GM12878 (cell line): ENCODE data around the gene LEKR1. TPM values are rescaled to one million over a fixed set of nuclear protein-coding genes. Genes with fewer than 3 reads are reported as not detected.

Experiments used
- ATAC-seq: fragments of 200-7000 bp; cut with Tn5 transposase; 3 replicates; pipeline ENCODE4 v1.9.1; 2020; ENCODE audit warnings: mild to moderate bottlenecking, moderate library complexity
- BruUV-seq: library from RNA; stranded (reverse); fragments of 400-500 nt; replicated peaks from 2 replicates; lab custom pipeline; 2021; lab: Mats Ljungman, UMichigan
- CTCF ChIA-PET: fragments of 300-600 bp; sonication (Branson Sonifier 250); formaldehyde crosslinking; extraction: SDS; loops from one replicate; lab custom pipeline; 2021; ENCODE audit warnings: inconsistent platforms; lab: Yijun Ruan, JAX
- POLR2A ChIA-PET: fragments of 350-600 bp; formaldehyde crosslinking; extraction: SDS; loops from one replicate; lab custom pipeline; 2021; ENCODE audit warnings: inconsistent platforms; lab: Charles Lee
- RAD21 ChIA-PET: fragments of 300-600 bp; sonication (Branson Sonifier 250); formaldehyde crosslinking; loops from one replicate; lab custom pipeline; 2023; ENCODE audit warnings: antibody characterized with exemption; ENCODE audit not compliant: unreplicated experiment; lab: Charles Lee
- SMC1A ChIA-PET: fragments of 300-600 bp; sonication (Branson Sonifier 250); formaldehyde crosslinking; loops from one replicate; lab custom pipeline; 2023; ENCODE audit not compliant: unreplicated experiment, uncharacterized antibody; lab: Charles Lee
- DNase-seq: peaks from one replicate; pipeline ENCODE4 v3.0.0-alpha.2; 2011; ENCODE audit warnings: low read depth, low spot score
- FAIRE-seq: peaks from 3 replicates; lab custom pipeline; 2011; peaks lifted over from hg19 to GRCh38; lab: Jason Lieb, UNC
- H2AFZ ChIP-seq: 2 replicates; pipeline ENCODE4 v1.6.0; 2011; ENCODE audit warnings: low read depth, low read length, control low read depth; ENCODE audit not compliant: control insufficient read depth
- H3K27ac ChIP-seq: 2 replicates; pipeline ENCODE4 v1.5.1; 2011; ENCODE audit warnings: control low read depth; ENCODE audit not compliant: control insufficient read depth, insufficient read depth
- H3K27me3 ChIP-seq, 2 experiments: replicated peaks in 1 of 2; 2 replicates each; pipeline versions ENCODE4 v1.6.0 to v1.6.1; 2011; ENCODE audit warnings: low read length in 1 of 2; ENCODE audit not compliant: control insufficient read depth in 2 of 2, insufficient read depth in 2 of 2
- H3K36me3 ChIP-seq, 2 experiments: 2 replicates each; pipeline ENCODE4 v1.5.1; 2011; ENCODE audit warnings: low read length in 1 of 2; ENCODE audit not compliant: control insufficient read depth in 2 of 2, insufficient read depth in 2 of 2
- H3K4me1 ChIP-seq: 2 replicates; pipeline ENCODE4 v1.6.1; 2011; ENCODE audit warnings: mild to moderate bottlenecking, low read length, moderate library complexity, mixed read lengths; ENCODE audit not compliant: control insufficient read depth, insufficient read depth
- H3K4me2 ChIP-seq: 2 replicates; pipeline ENCODE4 v1.6.0; 2011; ENCODE audit warnings: control low read depth; ENCODE audit not compliant: control insufficient read depth, insufficient read depth
- H3K4me3 ChIP-seq: fragments of 200-600 bp; sonication (generic); 2 replicates; pipeline ENCODE4 v1.5.1; 2016
- H3K79me2 ChIP-seq: 2 replicates; pipeline ENCODE4 v1.6.0; 2011; ENCODE audit warnings: low read length; ENCODE audit not compliant: control insufficient read depth, insufficient read depth
- H3K9ac ChIP-seq: 2 replicates; pipeline ENCODE4 v1.8.0; 2011; ENCODE audit warnings: low read length, control low read depth, mixed read lengths; ENCODE audit not compliant: control insufficient read depth, insufficient read depth
- H3K9me3 ChIP-seq: replicated peaks from 3 replicates; pipeline ENCODE4 v1.5.1; 2011; ENCODE audit warnings: mild to moderate bottlenecking, low read length; ENCODE audit not compliant: control insufficient read depth, insufficient read depth
- H4K20me1 ChIP-seq: 2 replicates; pipeline ENCODE4 v1.6.0; 2011; ENCODE audit not compliant: control insufficient read depth, insufficient read depth
- BHLHE40 ChIP-seq, 2 experiments: fragments of 450-650 bp in 1 of 2; IDR thresholded peaks; 2 replicates each; pipeline ENCODE4 v1.6.1; 2011 to 2017; ENCODE audit warnings: low read depth in 2 of 2, borderline replicate concordance in 1 of 2, improper control_type of control experiment in 1 of 2, low read length in 1 of 2, mild to moderate bottlenecking in 1 of 2
- BMI1 ChIP-seq: fragments of 450-650 bp; IDR thresholded peaks from 2 replicates; pipeline ENCODE4 v1.6.1; 2016; ENCODE audit warnings: mild to moderate bottlenecking, moderate library complexity, borderline replicate concordance
- E4F1 ChIP-seq: fragments of 450-650 bp; IDR thresholded peaks from 2 replicates; pipeline ENCODE4 v1.6.1; 2018; ENCODE audit warnings: borderline replicate concordance, mild to moderate bottlenecking; ENCODE audit not compliant: partially characterized antibody
- ESRRA ChIP-seq: IDR thresholded peaks from 2 replicates; pipeline ENCODE4 v1.6.1; 2012; ENCODE audit warnings: mild to moderate bottlenecking, low read length, improper control_type of control experiment
- KDM1A ChIP-seq: fragments of 200-600 bp; sonication (generic); IDR thresholded peaks from 2 replicates; pipeline ENCODE4 v1.6.1; 2016; ENCODE audit warnings: borderline replicate concordance
- NBN ChIP-seq: fragments of 450-650 bp; IDR thresholded peaks from 2 replicates; pipeline ENCODE4 v1.6.1; 2016
- NFYB ChIP-seq: IDR thresholded peaks from 2 replicates; pipeline ENCODE4 v1.6.1; 2011; ENCODE audit warnings: low read depth, mild to moderate bottlenecking, low read length, improper control_type of control experiment, moderate library complexity; ENCODE audit not compliant: insufficient read depth
- POLR2A ChIP-seq: IDR thresholded peaks from 2 replicates; pipeline ENCODE4 v1.6.1; 2011; ENCODE audit warnings: low read depth, mild to moderate bottlenecking, low read length
- RAD51 ChIP-seq: fragments of 450-650 bp; IDR thresholded peaks from 2 replicates; pipeline ENCODE4 v1.6.1; 2016; ENCODE audit warnings: moderate library complexity, mild to moderate bottlenecking, inconsistent platforms
- SKIL ChIP-seq: fragments of 450-650 bp; IDR thresholded peaks from 2 replicates; pipeline ENCODE4 v1.6.1; 2017; ENCODE audit warnings: mild to moderate bottlenecking, low read depth, inconsistent platforms; ENCODE audit not compliant: poor library complexity, severe bottlenecking
- TAF1 ChIP-seq: IDR thresholded peaks from 2 replicates; pipeline ENCODE4 v1.6.1; 2011; ENCODE audit warnings: mild to moderate bottlenecking, low read depth, low read length, borderline replicate concordance
- TBL1XR1 ChIP-seq: IDR thresholded peaks from 2 replicates; pipeline ENCODE4 v1.6.1; 2012; ENCODE audit warnings: low read depth, low read length, improper control_type of control experiment
- ZBED1 ChIP-seq: IDR thresholded peaks from 2 replicates; pipeline ENCODE4 v1.6.1; 2016; ENCODE audit warnings: borderline replicate concordance
- ZBTB4 ChIP-seq: fragments of 450-650 bp; formaldehyde crosslinking; IDR thresholded peaks from 2 replicates; pipeline ENCODE4 v1.4.0; 2022; ENCODE audit warnings: mild to moderate bottlenecking, moderate library complexity
- ZNF274 ChIP-seq: IDR thresholded peaks from one replicate; pipeline ENCODE4 v1.8.0; 2011; ENCODE audit not compliant: insufficient read length, insufficient read depth
- WGBS: methylation state at CpG from one replicate; pipeline ENCODE4 v1.1.6; 2016; ENCODE audit warnings: low lambda C conversion rate; ENCODE audit not compliant: insufficient replicate concordance, insufficient coverage; ENCODE audit errors: missing lambda C conversion rate; 5-methylcytosine and 5-hydroxymethylcytosine counted together
- in situ Hi-C: fragments of 300-500 bp; cut with MboI; formaldehyde crosslinking; loops from 9 replicates; pipeline ENCODE4 v1.14.3; 2018; ENCODE audit warnings: mixed read lengths
- intact Hi-C: fragments of 100-400 bp; cut with micrococcal nuclease; formaldehyde crosslinking; loops from one replicate; pipeline ENCODE4 v1.14.2; 2022; ENCODE audit not compliant: unreplicated experiment
- polyA plus RNA-seq, 11 experiments: library from polyadenylated mRNA; depleted of rRNA in 4 of 11; unstranded in 6 of 11; stranded (reverse) in 5 of 11; fragments of >200 nt; fragmentation: Nextera tagmentation in 4 of 11; fragmentation: Illumina TruSeq in 1 of 11; extraction: Ambion mirVana in 4 of 11; extraction: Trizol in 1 of 11; gene quantifications; 1 replicate in 1 of 11; 2 replicates in 10 of 11; pipeline versions ENCODE4 v1.2.1 to v1.2.3, GENCODE V29; 2011 to 2016; ENCODE audit warnings: inconsistent platforms in 2 of 11, missing spikeins in 2 of 11, low read depth in 1 of 11
- total RNA-seq, 4 experiments: library from RNA; depleted of rRNA in 3 of 4; stranded (reverse); fragments of >200 nt in 3 of 4; fragmentation: Illumina TruSeq in 1 of 4; extraction: Trizol in 1 of 4; gene quantifications; 2 replicates each; pipeline versions ENCODE4 v1.2.1 to v1.2.3, GENCODE V29; 2013 to 2021

Gene LEKR1
- total and polyA plus RNA-seq, 10 of the 15 experiments (the other 5 are each of a cell fraction or from before 2014, with no cell fraction given) = 0.48 to 3.2 (median 1.3) TPM

- no peak for ATAC-seq
- POLR2A ChIA-PET = interaction anchor here (0.6 kb wide), 1 partner anchor 396 kb away, joined by 6 read pairs; no protein-coding TSS in a partner anchor
- SMC1A ChIA-PET = interaction anchor here (1.7 to 3.6 kb wide), 2 partner anchors 8 to 258 kb away, joined by 5 to 15 read pairs; no protein-coding TSS in a partner anchor
- Histone ChIP-seq H3K9me3 (no peaks in the 10 kb centered on the region), H3K9ac (no peak overlapping the region), H4K20me1 (no peaks in the 10 kb centered on the region), H3K4me2 (no peak overlapping the region), H3K4me1 (peaks cover 17% of the 10 kb centered on the region), H2AFZ (no peak overlapping the region), H3K36me3 (no peaks in the 10 kb centered on the region), H3K4me3 (no peak overlapping the region), H3K79me2 (no peaks in the 10 kb centered on the region), H3K27ac (no peak overlapping the region), H3K27me3 (no peaks in the 10 kb centered on the region)
- CTCF ChIA-PET = interaction anchor here (0.7 to 50.9 kb wide), 4 partner anchors 9 to 406 kb away, joined by 3 to 939 read pairs (median 8); no protein-coding TSS in a partner anchor
- TF ChIP-seq TAF1 (no peak), NFYB (no peak), ZBED1 (no peak), KDM1A (no peak), TBL1XR1 (no peak), RAD51 (no peak), ESRRA (no peak), POLR2A (no peak), BHLHE40 (IDR thresholded peaks at IDR 0.05; ENCODE audit: borderline replicate concordance in 1 of 2, low read depth in 2 of 2, low read length in 1 of 2) (no peak), ZBTB4 (CRISPR knock-in tag) (no peak), ZNF274 (no peak), SKIL (no peak), BMI1 (no peak), E4F1 (no peak), NBN (no peak)
- WGBS = 100% methylated on average over 2 of the region's 2 CpGs
- FAIRE-seq = no peak
- no peak for DNase-seq
- intact Hi-C loops (no loop called here), in situ Hi-C loops (no loop called here)
- RAD21 ChIA-PET = no interaction called here
- no TSS peak for BruUV-seq
Measured at GRCh38 chr3:157078811-157079185, 252.6 kb downstream of the LEKR1 start.
